ENCODE data around the gene DNMT3A. TPM values are rescaled to one million over a fixed set of nuclear protein-coding genes. Genes with fewer than 3 reads are reported as not detected.

Gene DNMT3A
- total RNA-seq, 1 donor from 2014 or later = 49.9 TPM

- no peak overlapping the region for H3K27ac Mint-ChIP-seq
- H3K4me3 Mint-ChIP-seq = no peak overlapping the region
- ATAC-seq (ENCODE audit: low read depth) (no peak), DNase-seq (no peak)
- intact Hi-C loops (cut with micrococcal nuclease) = no loop called here
- no peak for TF ChIP-seq CTCF (IDR thresholded peaks at IDR 0.05)
- no peaks in the 10 kb centered on the region for H3K9me3 Mint-ChIP-seq
- CTCF ChIA-PET = no interaction called here
- POLR2A ChIA-PET = interaction anchor here (0.8 kb wide), 1 partner anchor 13 kb away, joined by 5 read pairs; no protein-coding TSS in a partner anchor
- H3K27me3 Mint-ChIP-seq = no peaks in the 10 kb centered on the region
- H3K36me3 Mint-ChIP-seq (ENCODE audit: low read depth) = peaks cover 95% of the 10 kb centered on the region
- no peaks in the 10 kb centered on the region for H3K4me1 Mint-ChIP-seq
These were observed 100.3 kb downstream of the DNMT3A start for GRCh38 chr2:25241452-25241851.

GRCh38 chr2:25240636-25241035 lies 101.1 kb downstream of the DNMT3A start:
- Mint-ChIP-seq H3K4me1 (no peaks in the 10 kb centered on the region), H3K4me3 (no peak overlapping the region), H3K27ac (no peak overlapping the region), H3K36me3 (ENCODE audit: low read depth) (peaks cover 90% of the 10 kb centered on the region), H3K9me3 (no peaks in the 10 kb centered on the region), H3K27me3 (no peaks in the 10 kb centered on the region)
- DNase-seq (no peak), ATAC-seq (ENCODE audit: low read depth) (no peak)
- ChIA-PET CTCF (interaction anchor here (0.7 kb wide), 1 partner anchor 412 kb away, joined by 3 read pairs; no protein-coding TSS in a partner anchor), POLR2A (interaction anchor here (0.8 kb wide), 1 partner anchor 12 kb away, joined by 5 read pairs; no protein-coding TSS in a partner anchor)
- intact Hi-C loops (cut with micrococcal nuclease) = no loop called here
- TF ChIP-seq CTCF (IDR thresholded peaks at IDR 0.05) = no peak

- Mint-ChIP-seq H3K9me3 (no peaks in the 10 kb centered on the region), H3K27ac (no peak overlapping the region), H3K27me3 (no peaks in the 10 kb centered on the region), H3K36me3 (ENCODE audit: low read depth) (peaks cover 91% of the 10 kb centered on the region), H3K4me1 (no peaks in the 10 kb centered on the region), H3K4me3 (no peak overlapping the region)
- TF ChIP-seq CTCF (IDR thresholded peaks at IDR 0.05) = no peak
- ChIA-PET POLR2A (no interaction called here), CTCF (interaction anchor here (0.6 kb wide), 1 partner anchor 73 kb away, joined by 3 read pairs; no protein-coding TSS in a partner anchor)
- ATAC-seq (ENCODE audit: low read depth) (no peak), DNase-seq (no peak)
- intact Hi-C loops (cut with micrococcal nuclease) = no loop called here
These were observed 102.8 kb downstream of the DNMT3A start for GRCh38 chr2:25238920-25239319.

GRCh38 chr2:25237764-25238163 lies 104.0 kb downstream of the DNMT3A start:
- Mint-ChIP-seq H3K4me3 (no peak overlapping the region), H3K27me3 (no peaks in the 10 kb centered on the region), H3K27ac (no peak overlapping the region), H3K9me3 (no peaks in the 10 kb centered on the region), H3K4me1 (no peaks in the 10 kb centered on the region), H3K36me3 (ENCODE audit: low read depth) (peaks cover 91% of the 10 kb centered on the region)
- no peak for TF ChIP-seq CTCF (IDR thresholded peaks at IDR 0.05)
- ChIA-PET CTCF (no interaction called here), POLR2A (no interaction called here)
- intact Hi-C loops (cut with micrococcal nuclease) = no loop called here
- no peak for ATAC-seq (ENCODE audit: low read depth)
- no peak for DNase-seq

GRCh38 chr2:25236736-25237135 lies 105.0 kb downstream of the DNMT3A start:
- peaks cover 92% of the 10 kb centered on the region for H3K36me3 Mint-ChIP-seq (ENCODE audit: low read depth)

More at GRCh38 chr2:25236736-25237135, 105.0 kb downstream of the DNMT3A start:
- Mint-ChIP-seq H3K9me3 (no peaks in the 10 kb centered on the region), H3K27ac (no peak overlapping the region), H3K27me3 (no peaks in the 10 kb centered on the region), H3K4me1 (no peaks in the 10 kb centered on the region), H3K4me3 (no peak overlapping the region)
- POLR2A ChIA-PET = no interaction called here
- no peak for DNase-seq
- intact Hi-C loops (cut with micrococcal nuclease) = no loop called here
- CTCF ChIA-PET = interaction anchor here (0.7 kb wide), 1 partner anchor 12 kb away, joined by 3 read pairs; no protein-coding TSS in a partner anchor
- no peak for ATAC-seq (ENCODE audit: low read depth)
- no peak for TF ChIP-seq CTCF (IDR thresholded peaks at IDR 0.05)

All from activated B cell treated with CpG ODN at 0.5 μM for 24 hours (primary cell).